HG03066 (cell line): Measurements from ENCODE around the gene PCNX2.

Source experiments
- ATAC-seq: cut with Tn5 transposase; IDR thresholded peaks from one replicate; pipeline ENCODE4 v1.9.1; 2021; ENCODE audit warnings: low read depth; ENCODE audit not compliant: unreplicated experiment

PCNX2 gene

GRCh38 chr1:233268389-233269022 is 27.0 kb downstream of the PCNX2 start:
- no peak for ATAC-seq

- ATAC-seq = no peak
Observed at GRCh38 chr1:233261695-233262094, 33.8 kb downstream of the PCNX2 start.

- ATAC-seq = peak; percentile 86
Observed at GRCh38 chr1:233261206-233261605, 34.3 kb downstream of the PCNX2 start.

GRCh38 chr1:233257786-233258185 is 37.7 kb downstream of the PCNX2 start:
- ATAC-seq = no peak

DNA sequence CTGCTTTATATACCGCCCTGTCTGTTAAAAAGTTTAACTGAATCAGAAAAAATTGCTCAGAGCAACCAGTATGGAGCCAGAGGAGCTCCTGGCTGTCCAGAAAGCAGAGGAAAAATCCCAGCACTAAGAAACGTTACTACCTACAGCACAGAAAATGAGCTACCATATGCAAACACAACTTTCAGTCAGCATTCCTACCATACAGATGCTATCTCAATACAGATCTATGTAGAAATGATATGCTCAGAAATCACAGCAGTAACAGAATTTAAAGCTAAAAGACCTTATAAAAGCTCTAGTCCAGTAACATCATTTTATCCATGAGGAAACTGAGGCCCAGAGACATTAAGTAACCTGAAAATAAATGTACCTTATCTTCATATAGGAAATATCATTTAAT is 38.7 kb downstream of the PCNX2 start:
- ATAC-seq = no peak

GRCh38 chr1:233256191-233256590 is 39.3 kb downstream of the PCNX2 start:
- no peak for ATAC-seq

- no peak for ATAC-seq
Observed at GRCh38 chr1:233255145-233255544, 40.4 kb downstream of the PCNX2 start.

GRCh38 chr1:233253832-233254331 is 41.6 kb downstream of the PCNX2 start:
- ATAC-seq = no peak

GRCh38 chr1:233253231-233253831 is 42.2 kb downstream of the PCNX2 start:
- no peak for ATAC-seq

GRCh38 chr1:233252441-233252840 is 43.1 kb downstream of the PCNX2 start:
- no peak for ATAC-seq

GRCh38 chr1:233251201-233251720 is 44.3 kb downstream of the PCNX2 start:
- no peak for ATAC-seq

DNA sequence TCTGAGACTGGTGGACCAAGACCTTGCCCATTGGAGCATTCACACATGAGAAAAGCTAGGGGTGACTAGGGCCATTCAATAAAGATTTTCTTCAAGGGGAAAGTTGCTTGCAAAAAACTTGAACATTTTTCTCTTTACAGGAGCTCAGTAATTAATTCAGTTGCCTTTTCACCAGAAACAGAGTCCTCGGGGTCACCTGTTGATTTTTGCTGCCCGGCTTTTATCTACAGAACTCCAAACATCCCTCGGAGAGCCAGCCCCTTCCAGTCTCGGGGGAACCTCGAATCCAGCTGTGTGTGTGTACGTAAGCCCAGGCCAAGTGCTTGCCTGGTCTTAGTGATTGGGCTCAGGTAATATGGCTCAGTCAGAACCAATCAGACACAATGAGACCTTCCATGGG is 47.5 kb downstream of the PCNX2 start:
- ATAC-seq = no peak

GRCh38 chr1:233246965-233247364 is 48.6 kb downstream of the PCNX2 start:
- ATAC-seq = no peak

GRCh38 chr1:233245191-233245765 is 50.2 kb downstream of the PCNX2 start:
- ATAC-seq = no peak

- no peak for ATAC-seq
Observed at GRCh38 chr1:233244183-233244582, 51.3 kb downstream of the PCNX2 start.

GRCh38 chr1:233242827-233243483 is 52.6 kb downstream of the PCNX2 start:
- ATAC-seq = no peak

DNA sequence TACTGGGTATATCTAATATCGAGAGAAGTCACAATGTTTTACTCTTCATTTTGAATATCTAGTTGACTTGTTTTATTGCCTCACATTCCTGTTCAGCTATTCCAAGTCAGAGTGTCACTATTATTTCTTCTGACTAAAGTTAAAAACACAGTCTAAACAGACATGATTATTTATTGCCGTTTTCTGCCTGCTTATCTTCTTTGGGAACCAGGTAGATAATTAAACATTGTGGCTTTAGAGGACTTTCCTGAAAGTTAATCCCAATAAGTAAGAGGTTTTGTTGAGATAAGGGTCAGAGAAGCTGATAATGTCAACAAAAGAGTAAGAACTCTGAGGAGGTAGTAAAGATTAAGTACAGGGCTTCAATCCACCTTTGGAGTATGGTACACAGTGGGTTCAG is 53.8 kb downstream of the PCNX2 start:
- ATAC-seq = no peak

DNA sequence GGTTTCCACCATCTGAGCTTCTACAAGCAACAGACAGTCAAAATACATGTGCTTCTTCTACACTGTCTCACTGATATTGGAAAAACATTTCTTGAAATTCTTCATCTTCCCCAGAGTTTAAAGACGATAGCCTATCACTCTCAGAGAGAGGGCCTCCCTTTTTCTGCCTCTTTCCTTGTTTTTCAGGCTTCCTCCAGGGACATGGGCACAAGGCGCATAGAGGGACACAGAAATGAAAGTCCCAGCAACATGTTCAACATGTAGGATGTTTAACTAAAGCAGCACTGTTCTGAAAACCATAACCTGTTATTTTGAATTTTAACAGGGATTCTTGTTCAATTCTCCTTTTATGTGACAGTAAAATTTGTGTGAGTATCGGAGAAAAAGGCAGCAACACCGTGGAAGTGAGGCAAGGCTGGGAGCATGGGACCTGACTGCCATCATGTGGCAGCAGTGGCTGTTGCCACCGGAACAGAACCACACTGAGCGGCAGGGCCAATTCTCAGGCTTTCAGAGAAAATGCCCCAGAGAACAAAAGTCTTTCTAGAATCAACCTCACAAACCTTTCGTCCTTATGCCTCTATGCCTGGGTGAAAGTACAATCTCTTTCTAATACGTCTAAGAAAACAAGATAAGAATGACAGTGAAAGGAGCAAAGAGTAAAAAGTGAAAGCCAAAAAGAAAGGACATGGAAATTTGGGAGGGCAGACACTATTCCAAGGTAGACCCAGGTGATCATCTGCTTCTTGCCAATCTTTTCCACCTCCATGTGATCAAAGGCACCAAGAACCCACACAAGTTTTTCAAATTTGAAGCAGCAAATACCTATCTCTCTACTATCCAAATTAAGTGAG is 54.5 kb downstream of the PCNX2 start:
- no peak for ATAC-seq

GRCh38 chr1:233240371-233240770 is 55.2 kb downstream of the PCNX2 start:
- ATAC-seq = no peak

- ATAC-seq = no peak
Observed at GRCh38 chr1:233238884-233239431, 56.6 kb downstream of the PCNX2 start.
